ENCODE data around the gene FBRSL1.

Gene FBRSL1

GRCh38 chr12:132558861-132559623 is 69.1 kb downstream of the FBRSL1 start:
- no peak for TF ChIP-seq CTCF (conservative IDR thresholded peaks at IDR 0.05; ENCODE audit: low read depth, low read length)
- no peak for DNase-seq (ENCODE audit: low read depth)
- peak overlapping the region; percentile 63 for H3K4me3 ChIP-seq (ENCODE audit: low read depth, low read length)

- H3K4me3 ChIP-seq (ENCODE audit: low read depth, low read length) = peak overlapping the region; percentile 63
- TF ChIP-seq CTCF (conservative IDR thresholded peaks at IDR 0.05; ENCODE audit: low read depth, low read length) = no peak
- DNase-seq (ENCODE audit: low read depth) = peak; percentile 36
Observed at GRCh38 chr12:132559652-132560363, 69.9 kb downstream of the FBRSL1 start.

GRCh38 chr12:132560364-132560613 is 70.3 kb downstream of the FBRSL1 start:
- TF ChIP-seq CTCF (conservative IDR thresholded peaks at IDR 0.05; ENCODE audit: low read depth, low read length) = no peak
- no peak for DNase-seq (ENCODE audit: low read depth)
- H3K4me3 ChIP-seq (ENCODE audit: low read depth, low read length) = peak overlapping the region; percentile 54

GRCh38 chr12:132560614-132561426 is 70.9 kb downstream of the FBRSL1 start:
- DNase-seq (ENCODE audit: low read depth) = peak; percentile 59
- peak; percentile 77 for TF ChIP-seq CTCF (conservative IDR thresholded peaks at IDR 0.05; ENCODE audit: low read depth, low read length)
- peak overlapping the region; percentile 54 for H3K4me3 ChIP-seq (ENCODE audit: low read depth, low read length)

All from choroid plexus epithelial cell (primary cell).